Measurements from ENCODE around the gene RALGAPA2.
"Not testable (repeated sequence)": the region's sequence is repeated elsewhere in the genome, so short reads cannot be mapped to it uniquely, and the experiment has no call there.

DNA sequence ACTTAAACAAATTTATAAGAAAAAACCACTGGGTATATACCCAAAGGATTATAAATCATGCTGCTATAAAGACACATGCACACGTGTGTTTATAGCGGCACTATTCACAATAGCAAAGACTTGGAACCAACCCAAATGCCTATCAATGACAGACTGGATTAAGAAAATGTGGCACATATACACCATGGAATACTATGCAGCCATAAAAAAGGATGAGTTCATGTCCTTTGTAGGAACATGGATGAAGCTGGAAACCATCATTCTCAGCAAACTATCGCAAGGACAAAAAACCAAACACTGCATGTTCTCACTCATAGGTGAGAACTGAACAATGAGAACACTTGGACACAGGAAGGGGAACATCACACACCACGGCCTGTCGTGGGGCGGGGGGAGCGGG is 169.1 kb downstream of the RALGAPA2 start:
- TF ChIP-seq, protein P1, sequence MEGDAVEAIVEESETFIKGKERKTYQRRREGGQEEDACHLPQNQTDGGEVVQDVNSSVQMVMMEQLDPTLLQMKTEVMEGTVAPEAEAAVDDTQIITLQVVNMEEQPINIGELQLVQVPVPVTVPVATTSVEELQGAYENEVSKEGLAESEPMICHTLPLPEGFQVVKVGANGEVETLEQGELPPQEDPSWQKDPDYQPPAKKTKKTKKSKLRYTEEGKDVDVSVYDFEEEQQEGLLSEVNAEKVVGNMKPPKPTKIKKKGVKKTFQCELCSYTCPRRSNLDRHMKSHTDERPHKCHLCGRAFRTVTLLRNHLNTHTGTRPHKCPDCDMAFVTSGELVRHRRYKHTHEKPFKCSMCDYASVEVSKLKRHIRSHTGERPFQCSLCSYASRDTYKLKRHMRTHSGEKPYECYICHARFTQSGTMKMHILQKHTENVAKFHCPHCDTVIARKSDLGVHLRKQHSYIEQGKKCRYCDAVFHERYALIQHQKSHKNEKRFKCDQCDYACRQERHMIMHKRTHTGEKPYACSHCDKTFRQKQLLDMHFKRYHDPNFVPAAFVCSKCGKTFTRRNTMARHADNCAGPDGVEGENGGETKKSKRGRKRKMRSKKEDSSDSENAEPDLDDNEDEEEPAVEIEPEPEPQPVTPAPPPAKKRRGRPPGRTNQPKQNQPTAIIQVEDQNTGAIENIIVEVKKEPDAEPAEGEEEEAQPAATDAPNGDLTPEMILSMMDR (IDR thresholded peaks at IDR 0.05 in 8 of 11, conservative IDR thresholded peaks at IDR 0.05 in 3 of 11), result not testable (repeated sequence)
- TF ChIP-seq POLR2AphosphoS5 (IDR thresholded peaks at IDR 0.05), result not testable (repeated sequence)

All from spleen (tissue), 7 donors.